ENCODE data around the gene ULK4. TPM values are rescaled to one million over a fixed set of nuclear protein-coding genes. Genes with fewer than 3 reads are reported as not detected.

ULK4 gene
- total and polyA plus RNA-seq, 2 of the 4 experiments (the other 2 are of a cell fraction) = 2.7 to 5.0 TPM

GRCh38 chr3:41460736-41461135, 501.2 kb downstream of the ULK4 start:
- H3K4me1 ChIP-seq (ENCODE audit: control insufficient read depth, insufficient read depth, low read length) = no peaks in the 10 kb centered on the region
- in situ Hi-C loops (cut with MboI; ENCODE audit: low sequenced_read_pairs) = no loop called here
- H2BK5ac ChIP-seq (ENCODE audit: low read depth, low read length, poor library complexity, severe bottlenecking) = no peak overlapping the region
- ChIA-PET POLR2A (ENCODE audit: unreplicated experiment) (no interaction called here), CTCF (no interaction called here)
- H2AK5ac ChIP-seq (ENCODE audit: low read depth, low read length) = no peak overlapping the region
- no peak overlapping the region for H4K91ac ChIP-seq (ENCODE audit: insufficient read depth, low read depth, low read length)
- H3K18ac ChIP-seq (ENCODE audit: low read depth, low read length) = no peak overlapping the region
- no peak overlapping the region for H3K23ac ChIP-seq (ENCODE audit: low read depth, low read length)
- dilution Hi-C loops (cut with HindIII; ENCODE audit: low sequenced_read_pairs, unreplicated experiment) = no loop called here
- H3K79me1 ChIP-seq (ENCODE audit: low read depth in 1 of 2, low read length in 2 of 2) = no peaks in the 10 kb centered on the region
- DNase-seq (no peak), ATAC-seq (ENCODE audit: low read depth) (no peak)
- H2BK15ac ChIP-seq (ENCODE audit: low read depth, low read length) = no peak overlapping the region
- H3K9ac ChIP-seq (ENCODE audit: low read depth, low read length) = no peak overlapping the region
- no peaks in the 10 kb centered on the region for H3K9me3 ChIP-seq (ENCODE audit: control insufficient read depth, insufficient read depth, low read length)
- H3K14ac ChIP-seq (replicated peaks; ENCODE audit: low read depth, low read length) = no peak overlapping the region
- H2BK120ac ChIP-seq (ENCODE audit: low read depth, low read length) = no peak overlapping the region
- no peaks in the 10 kb centered on the region for H3K27me3 ChIP-seq (ENCODE audit: control insufficient read depth, insufficient read depth, low read length)
- TF ChIP-seq MXI1 (IDR thresholded peaks at IDR 0.05; ENCODE audit: borderline replicate concordance, low read depth, low read length) (no peak), RAD21 (IDR thresholded peaks at IDR 0.05; ENCODE audit: low read length) (no peak), SMC3 (IDR thresholded peaks at IDR 0.05; ENCODE audit: low read depth, low read length) (no peak), CTCF (conservative IDR thresholded peaks at IDR 0.05; ENCODE audit: low read depth, low read length) (no peak), CEBPB (IDR thresholded peaks at IDR 0.05; ENCODE audit: low read depth, low read length) (no peak), CHD1 (IDR thresholded peaks at IDR 0.05; ENCODE audit: low read depth, low read length) (no peak), BHLHE40 (IDR thresholded peaks at IDR 0.05; ENCODE audit: low read depth, low read length) (no peak), ELK1 (IDR thresholded peaks at IDR 0.05; ENCODE audit: borderline replicate concordance, low read depth, low read length) (no peak), MAZ (IDR thresholded peaks at IDR 0.05; ENCODE audit: borderline replicate concordance, low read depth, low read length) (no peak)
- TF ChIP-seq, protein P1, sequence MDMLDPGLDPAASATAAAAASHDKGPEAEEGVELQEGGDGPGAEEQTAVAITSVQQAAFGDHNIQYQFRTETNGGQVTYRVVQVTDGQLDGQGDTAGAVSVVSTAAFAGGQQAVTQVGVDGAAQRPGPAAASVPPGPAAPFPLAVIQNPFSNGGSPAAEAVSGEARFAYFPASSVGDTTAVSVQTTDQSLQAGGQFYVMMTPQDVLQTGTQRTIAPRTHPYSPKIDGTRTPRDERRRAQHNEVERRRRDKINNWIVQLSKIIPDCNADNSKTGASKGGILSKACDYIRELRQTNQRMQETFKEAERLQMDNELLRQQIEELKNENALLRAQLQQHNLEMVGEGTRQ (IDR thresholded peaks at IDR 0.05; ENCODE audit: low read depth, low read length) = no peak
- no peaks in the 10 kb centered on the region for H3K9me1 ChIP-seq (ENCODE audit: insufficient read depth, low read length)
- no peak overlapping the region for H2BK20ac ChIP-seq (ENCODE audit: low read depth, low read length)
- no peak overlapping the region for H3K27ac ChIP-seq (ENCODE audit: insufficient read depth, low read length)
- H3K36me3 ChIP-seq (ENCODE audit: control insufficient read depth, insufficient read depth, low read length) = no peaks in the 10 kb centered on the region
- WGBS, 2 experiments (ENCODE audit: extremely low coverage in 2 of 2, insufficient read length in 1 of 2) = no CpG with 5 or more reads among the region's 4 CpGs
- no peak overlapping the region for H3K4me2 ChIP-seq (ENCODE audit: low read depth, low read length)
- intact Hi-C loops (cut with micrococcal nuclease) = no loop called here
- no TSS peak for BruUV-seq (replicated peaks)
- H3K4me3 ChIP-seq (ENCODE audit: insufficient read depth, low read depth, low read length) = no peak overlapping the region
- H4K5ac ChIP-seq (ENCODE audit: low read depth, low read length) = no peak overlapping the region
- no peak overlapping the region for H3K56ac ChIP-seq (ENCODE audit: extremely low read depth, insufficient read depth, low read length)
- no peaks in the 10 kb centered on the region for H4K20me1 ChIP-seq (ENCODE audit: insufficient read depth, low read length)
- no peak overlapping the region for H2AK9ac ChIP-seq (replicated peaks; ENCODE audit: low read depth, low read length, poor library complexity)
- no peak overlapping the region for H2AFZ ChIP-seq (replicated peaks; ENCODE audit: low read length, poor library complexity)
- no peak overlapping the region for H4K8ac ChIP-seq (ENCODE audit: low read depth in 2 of 2, low read length in 2 of 2)
- H3K4ac ChIP-seq (ENCODE audit: low read depth, low read length) = no peak overlapping the region
